Tibial nerve (tissue), 3 donors: ENCODE data around the gene PADI1.

Source experiments
- POLR2A ChIP-seq, 2 donors: fragments of 450-650 bp; IDR thresholded peaks; one replicate each; pipeline ENCODE4 v1.6.1; 2017; ENCODE audit warnings: antibody characterized with exemption in 2 of 2, mild to moderate bottlenecking in 2 of 2, moderate library complexity in 2 of 2
- TF ChIP-seq, protein P1 (sequence below), 5 experiments: fragments of 200-600 bp in 3 of 5; fragments of 450-650 bp in 2 of 5; sonication (generic) in 3 of 5; IDR thresholded peaks; one replicate each; pipeline ENCODE4 v1.5.1; 2016 to 2019; ENCODE audit warnings: antibody characterized with exemption in 5 of 5, mild to moderate bottlenecking in 3 of 5, moderate library complexity in 2 of 5

DNA sequence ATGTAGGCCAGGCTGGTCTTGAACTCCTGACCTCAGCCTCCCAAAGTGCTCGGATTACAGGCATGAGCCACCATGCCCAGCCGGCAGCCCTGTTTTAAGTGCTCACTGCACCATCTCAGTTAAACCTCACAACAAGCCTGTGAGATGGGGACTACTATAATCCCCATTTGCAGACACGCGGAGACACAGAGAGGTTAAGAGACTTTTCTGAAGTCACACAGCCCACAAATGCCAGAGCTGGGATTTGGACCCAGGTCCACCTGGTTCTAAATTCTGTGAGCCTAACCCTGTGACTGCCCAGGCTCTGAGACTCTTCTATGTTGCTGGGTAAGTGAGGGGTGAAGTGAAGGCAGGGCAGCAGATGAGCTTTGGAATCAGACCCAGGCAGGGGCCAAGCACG is 6.4 kb downstream of the PADI1 start:
- no peak for TF ChIP-seq POLR2A (IDR thresholded peaks at IDR 0.05)
- TF ChIP-seq, protein P1, sequence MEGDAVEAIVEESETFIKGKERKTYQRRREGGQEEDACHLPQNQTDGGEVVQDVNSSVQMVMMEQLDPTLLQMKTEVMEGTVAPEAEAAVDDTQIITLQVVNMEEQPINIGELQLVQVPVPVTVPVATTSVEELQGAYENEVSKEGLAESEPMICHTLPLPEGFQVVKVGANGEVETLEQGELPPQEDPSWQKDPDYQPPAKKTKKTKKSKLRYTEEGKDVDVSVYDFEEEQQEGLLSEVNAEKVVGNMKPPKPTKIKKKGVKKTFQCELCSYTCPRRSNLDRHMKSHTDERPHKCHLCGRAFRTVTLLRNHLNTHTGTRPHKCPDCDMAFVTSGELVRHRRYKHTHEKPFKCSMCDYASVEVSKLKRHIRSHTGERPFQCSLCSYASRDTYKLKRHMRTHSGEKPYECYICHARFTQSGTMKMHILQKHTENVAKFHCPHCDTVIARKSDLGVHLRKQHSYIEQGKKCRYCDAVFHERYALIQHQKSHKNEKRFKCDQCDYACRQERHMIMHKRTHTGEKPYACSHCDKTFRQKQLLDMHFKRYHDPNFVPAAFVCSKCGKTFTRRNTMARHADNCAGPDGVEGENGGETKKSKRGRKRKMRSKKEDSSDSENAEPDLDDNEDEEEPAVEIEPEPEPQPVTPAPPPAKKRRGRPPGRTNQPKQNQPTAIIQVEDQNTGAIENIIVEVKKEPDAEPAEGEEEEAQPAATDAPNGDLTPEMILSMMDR (IDR thresholded peaks at IDR 0.05): no peak
